Liver (tissue), 3 donors: ENCODE measurements around the gene CYP2C18.
"Not testable (repeated sequence)": the region's sequence is repeated elsewhere in the genome, so short reads cannot be mapped to it uniquely, and the experiment has no call there.

Experiments
- ATF3 ChIP-seq: IDR thresholded peaks from 2 replicates; pipeline ENCODE4 v1.6.1; 2016; ENCODE audit warnings: antibody characterized with exemption
- EGR1 ChIP-seq, 2 donors: IDR thresholded peaks; 2 replicates each; pipeline ENCODE4 v1.6.1; 2016 to 2018; ENCODE audit warnings: antibody characterized with exemption in 2 of 2, low read depth in 2 of 2
- FOXA1 ChIP-seq: IDR thresholded peaks from 2 replicates; pipeline ENCODE4 v1.6.1; 2016; ENCODE audit warnings: antibody characterized with exemption
- GABPA ChIP-seq, 2 donors: IDR thresholded peaks in 1 of 2; conservative IDR thresholded peaks in 1 of 2; 2 replicates each; pipeline ENCODE4 v1.6.1; 2016; ENCODE audit warnings: antibody characterized with exemption in 2 of 2, mild to moderate bottlenecking in 1 of 2, moderate library complexity in 1 of 2
- HNF4A ChIP-seq, 2 donors: conservative IDR thresholded peaks; 2 replicates each; pipeline ENCODE4 v1.6.1; 2016; ENCODE audit warnings: antibody characterized with exemption in 2 of 2, mild to moderate bottlenecking in 2 of 2
- JUND ChIP-seq, 2 donors: IDR thresholded peaks; 2 replicates each; pipeline ENCODE4 v1.6.1; 2016; ENCODE audit warnings: antibody characterized with exemption in 2 of 2
- MAX ChIP-seq: IDR thresholded peaks from 2 replicates; pipeline ENCODE4 v1.6.1; 2016; ENCODE audit warnings: antibody characterized with exemption
- RAD21 ChIP-seq, 2 donors: IDR thresholded peaks; 2 replicates each; pipeline ENCODE4 v1.6.1; 2016; ENCODE audit warnings: antibody characterized with exemption in 2 of 2, mild to moderate bottlenecking in 2 of 2
- SP1 ChIP-seq: IDR thresholded peaks from 2 replicates; pipeline ENCODE4 v1.6.1; 2018; ENCODE audit warnings: antibody characterized with exemption, mild to moderate bottlenecking
- TAF1 ChIP-seq: conservative IDR thresholded peaks from 2 replicates; pipeline ENCODE4 v1.6.1; 2016; ENCODE audit warnings: antibody characterized with exemption, mild to moderate bottlenecking
- YY1 ChIP-seq: IDR thresholded peaks from 2 replicates; pipeline ENCODE4 v1.6.1; 2016; ENCODE audit warnings: antibody characterized with exemption, mild to moderate bottlenecking
- ZBTB33 ChIP-seq: IDR thresholded peaks from 2 replicates; pipeline ENCODE4 v1.6.1; 2016; ENCODE audit warnings: antibody characterized with exemption
- TF ChIP-seq, protein P1 (sequence below): fragments of 150-350 bp; IDR thresholded peaks from 2 replicates; pipeline ENCODE4 v1.5.1; 2017; ENCODE audit warnings: improper control_type of control experiment, low read depth, low read length; ENCODE audit not compliant: missing input control
- TF ChIP-seq, protein P2 (sequence below): IDR thresholded peaks from 2 replicates; pipeline ENCODE4 v1.6.1; 2016; ENCODE audit warnings: antibody characterized with exemption, mild to moderate bottlenecking
- donor health status: healthy.
- donor health status: healthy.

- TF ChIP-seq, protein P1, sequence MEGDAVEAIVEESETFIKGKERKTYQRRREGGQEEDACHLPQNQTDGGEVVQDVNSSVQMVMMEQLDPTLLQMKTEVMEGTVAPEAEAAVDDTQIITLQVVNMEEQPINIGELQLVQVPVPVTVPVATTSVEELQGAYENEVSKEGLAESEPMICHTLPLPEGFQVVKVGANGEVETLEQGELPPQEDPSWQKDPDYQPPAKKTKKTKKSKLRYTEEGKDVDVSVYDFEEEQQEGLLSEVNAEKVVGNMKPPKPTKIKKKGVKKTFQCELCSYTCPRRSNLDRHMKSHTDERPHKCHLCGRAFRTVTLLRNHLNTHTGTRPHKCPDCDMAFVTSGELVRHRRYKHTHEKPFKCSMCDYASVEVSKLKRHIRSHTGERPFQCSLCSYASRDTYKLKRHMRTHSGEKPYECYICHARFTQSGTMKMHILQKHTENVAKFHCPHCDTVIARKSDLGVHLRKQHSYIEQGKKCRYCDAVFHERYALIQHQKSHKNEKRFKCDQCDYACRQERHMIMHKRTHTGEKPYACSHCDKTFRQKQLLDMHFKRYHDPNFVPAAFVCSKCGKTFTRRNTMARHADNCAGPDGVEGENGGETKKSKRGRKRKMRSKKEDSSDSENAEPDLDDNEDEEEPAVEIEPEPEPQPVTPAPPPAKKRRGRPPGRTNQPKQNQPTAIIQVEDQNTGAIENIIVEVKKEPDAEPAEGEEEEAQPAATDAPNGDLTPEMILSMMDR = not testable (repeated sequence)
- TF ChIP-seq SP1 = peak; percentile 71
- TF ChIP-seq MAX = peak; percentile 78
- not testable (repeated sequence) for TF ChIP-seq GABPA (IDR thresholded peaks at IDR 0.05 in 1 of 2, conservative IDR thresholded peaks at IDR 0.05 in 1 of 2); ATF3
- TF ChIP-seq, protein P2, sequence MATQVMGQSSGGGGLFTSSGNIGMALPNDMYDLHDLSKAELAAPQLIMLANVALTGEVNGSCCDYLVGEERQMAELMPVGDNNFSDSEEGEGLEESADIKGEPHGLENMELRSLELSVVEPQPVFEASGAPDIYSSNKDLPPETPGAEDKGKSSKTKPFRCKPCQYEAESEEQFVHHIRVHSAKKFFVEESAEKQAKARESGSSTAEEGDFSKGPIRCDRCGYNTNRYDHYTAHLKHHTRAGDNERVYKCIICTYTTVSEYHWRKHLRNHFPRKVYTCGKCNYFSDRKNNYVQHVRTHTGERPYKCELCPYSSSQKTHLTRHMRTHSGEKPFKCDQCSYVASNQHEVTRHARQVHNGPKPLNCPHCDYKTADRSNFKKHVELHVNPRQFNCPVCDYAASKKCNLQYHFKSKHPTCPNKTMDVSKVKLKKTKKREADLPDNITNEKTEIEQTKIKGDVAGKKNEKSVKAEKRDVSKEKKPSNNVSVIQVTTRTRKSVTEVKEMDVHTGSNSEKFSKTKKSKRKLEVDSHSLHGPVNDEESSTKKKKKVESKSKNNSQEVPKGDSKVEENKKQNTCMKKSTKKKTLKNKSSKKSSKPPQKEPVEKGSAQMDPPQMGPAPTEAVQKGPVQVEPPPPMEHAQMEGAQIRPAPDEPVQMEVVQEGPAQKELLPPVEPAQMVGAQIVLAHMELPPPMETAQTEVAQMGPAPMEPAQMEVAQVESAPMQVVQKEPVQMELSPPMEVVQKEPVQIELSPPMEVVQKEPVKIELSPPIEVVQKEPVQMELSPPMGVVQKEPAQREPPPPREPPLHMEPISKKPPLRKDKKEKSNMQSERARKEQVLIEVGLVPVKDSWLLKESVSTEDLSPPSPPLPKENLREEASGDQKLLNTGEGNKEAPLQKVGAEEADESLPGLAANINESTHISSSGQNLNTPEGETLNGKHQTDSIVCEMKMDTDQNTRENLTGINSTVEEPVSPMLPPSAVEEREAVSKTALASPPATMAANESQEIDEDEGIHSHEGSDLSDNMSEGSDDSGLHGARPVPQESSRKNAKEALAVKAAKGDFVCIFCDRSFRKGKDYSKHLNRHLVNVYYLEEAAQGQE = peak; percentile 83
- peak; percentile 83 for TF ChIP-seq TAF1
- peak in 1 of 2 donors; percentile 23 for TF ChIP-seq RAD21 (IDR thresholded peaks at IDR 0.05)
- peak; percentile 91 for TF ChIP-seq YY1
- peak in 1 of 2 donors; percentile 76 for TF ChIP-seq EGR1 (IDR thresholded peaks at IDR 0.05; ENCODE audit: low read depth in 2 of 2)
- peak in 1 of 2 donors; percentile 56 for TF ChIP-seq JUND (IDR thresholded peaks at IDR 0.05)
- TF ChIP-seq HNF4A (conservative IDR thresholded peaks at IDR 0.05) = peak; percentile 42 to 62
- peak; percentile 53 for TF ChIP-seq FOXA1
- peak; percentile 45 for TF ChIP-seq ZBTB33
These were observed 893 bp upstream of the CYP2C18 start for GRCh38 chr10:94682636-94683035.
